Muscle of back (tissue), 11 donors: ENCODE results near the gene NUP205. TPM values are rescaled to one million over a fixed set of nuclear protein-coding genes. Genes with fewer than 3 reads are reported as not detected.
"Not testable (repeated sequence)": the region's sequence is repeated elsewhere in the genome, so short reads cannot be mapped to it uniquely, and the experiment has no call there.

ENCODE experiments used
- DNase-seq, 3 donors: peaks; one replicate each; pipeline versions ENCODE4 v3.0.0 to v3.0.0-alpha.2; 2013
- polyA plus RNA-seq, 10 donors: library from polyadenylated mRNA; unstranded; fragments of 120-200 nt; gene quantifications; one replicate each; pipeline ENCODE4 v1.2.1, GENCODE V29; 2013; ENCODE audit not compliant: insufficient read length in 10 of 10

NUP205 gene
- polyA plus RNA-seq, 10 donors, result 26.7 to 41.7 (median 36.3) TPM

- DNase-seq, result not testable (repeated sequence)
These were observed 109.9 kb downstream of the NUP205 start for GRCh38 chr7:135667626-135668025.

DNA sequence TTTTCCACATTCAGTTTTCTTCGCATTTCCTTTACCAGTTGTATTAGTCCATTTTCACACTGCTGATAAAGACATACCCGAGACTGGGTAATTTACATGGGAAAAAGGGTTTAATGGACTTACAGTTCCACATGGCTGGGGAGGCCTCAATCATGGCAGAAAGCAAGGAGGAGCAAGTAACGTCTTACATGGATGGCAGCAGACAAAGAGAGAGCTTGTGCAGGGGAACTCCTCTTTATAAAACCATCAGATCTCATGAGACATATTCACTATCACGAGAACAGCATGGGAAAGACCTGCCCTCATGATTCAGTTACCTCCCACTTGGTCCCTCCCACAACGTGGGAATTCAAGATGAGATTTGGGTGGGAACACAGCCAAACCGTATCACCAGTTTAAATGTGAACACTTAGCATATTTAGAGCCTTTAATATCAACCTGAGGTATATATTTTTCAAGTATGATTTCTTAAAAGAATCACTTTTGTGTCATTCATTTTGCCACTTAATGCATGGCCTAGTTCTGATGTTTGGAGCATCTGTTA, 111.2 kb downstream of the NUP205 start:
- DNase-seq, result not testable (repeated sequence)

- no peak for DNase-seq
These were observed 112.1 kb downstream of the NUP205 start for GRCh38 chr7:135669774-135670173.

DNA sequence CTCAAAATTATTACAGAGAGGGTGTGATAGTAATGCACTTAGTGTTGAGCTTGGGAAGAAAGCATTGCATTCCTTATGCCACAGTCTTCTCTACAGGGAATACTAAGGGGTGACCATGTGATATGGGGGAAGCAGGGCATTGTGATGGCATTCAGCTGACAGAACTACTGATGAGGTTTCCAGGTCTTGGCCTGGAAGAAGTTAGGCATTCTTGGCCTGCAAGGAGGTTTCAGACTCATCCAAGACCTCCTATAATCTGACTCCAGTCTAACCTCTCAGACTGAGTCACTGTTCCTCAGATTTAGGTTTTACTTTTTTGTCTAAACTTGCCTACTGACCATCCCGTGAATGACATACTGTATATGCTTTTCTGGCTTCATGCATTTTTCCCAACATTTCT, 112.5 kb downstream of the NUP205 start:
- no peak for DNase-seq

- peak in 2 of 3 donors; percentile 36 to 67 for DNase-seq
These were observed 115.0 kb downstream of the NUP205 start for GRCh38 chr7:135672560-135673359.

DNA sequence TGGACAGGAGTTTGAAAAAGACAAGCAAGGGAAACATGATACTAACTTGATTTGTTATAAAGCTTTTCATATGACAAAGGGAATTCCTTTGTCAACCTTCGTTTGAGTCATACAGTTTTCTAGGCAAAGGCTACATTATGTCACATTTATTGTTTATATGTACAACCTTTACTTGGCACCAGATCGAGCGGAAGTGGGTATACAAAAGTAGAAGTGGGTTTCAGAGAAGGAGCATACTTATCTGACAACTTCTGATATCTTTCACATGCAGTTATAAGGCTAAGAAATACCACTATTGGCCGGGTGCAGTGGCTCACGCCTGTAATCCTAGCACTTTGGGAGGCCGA, 115.6 kb downstream of the NUP205 start:
- DNase-seq, result no peak

- peak in 2 of 3 donors; percentile 41 to 52 for DNase-seq
These were observed 121.2 kb downstream of the NUP205 start for GRCh38 chr7:135678612-135679575.

DNA sequence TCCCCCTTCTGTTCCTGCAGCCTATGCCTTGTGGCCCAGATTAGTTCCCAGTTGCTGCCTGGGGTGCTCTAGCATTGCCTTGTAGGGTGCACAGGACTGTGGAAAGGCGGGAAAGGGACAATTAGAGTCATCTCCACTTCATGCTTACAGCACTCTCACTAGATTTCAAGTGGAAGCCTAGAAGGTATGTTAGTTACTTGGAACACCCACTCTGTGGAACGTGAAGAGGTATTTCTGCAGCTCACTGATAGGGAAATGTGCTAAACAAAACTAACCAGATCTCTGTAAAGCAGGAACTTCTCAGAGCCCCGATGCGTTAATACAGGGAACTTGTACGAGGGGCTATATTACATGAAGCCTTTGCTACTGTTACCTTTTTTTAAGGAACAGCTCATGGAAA, 124.0 kb downstream of the NUP205 start:
- DNase-seq, result no peak

- no peak for DNase-seq
These were observed 124.5 kb downstream of the NUP205 start for GRCh38 chr7:135682191-135682590.

DNA sequence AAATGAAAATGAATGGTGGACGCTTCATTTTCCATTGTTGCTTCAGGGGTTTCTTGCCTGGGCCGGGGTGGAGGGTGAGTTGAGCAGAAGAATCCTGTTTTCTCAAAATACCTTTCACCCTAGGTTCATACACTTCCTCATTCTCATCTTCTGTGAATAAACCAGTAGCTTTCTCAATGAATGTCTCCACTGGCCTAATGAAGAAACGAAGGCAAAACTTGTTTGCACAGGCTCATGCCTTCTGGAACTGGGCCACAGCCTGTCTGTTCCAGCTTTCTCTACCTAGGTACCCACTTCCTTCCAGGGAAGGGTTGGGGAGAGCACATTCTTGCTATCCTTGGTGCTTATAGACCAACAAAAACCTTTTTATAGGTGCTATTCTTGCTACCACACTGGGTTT, 125.9 kb downstream of the NUP205 start:
- no peak for DNase-seq

- no peak for DNase-seq
These were observed 126.4 kb downstream of the NUP205 start for GRCh38 chr7:135684136-135684535.

DNA sequence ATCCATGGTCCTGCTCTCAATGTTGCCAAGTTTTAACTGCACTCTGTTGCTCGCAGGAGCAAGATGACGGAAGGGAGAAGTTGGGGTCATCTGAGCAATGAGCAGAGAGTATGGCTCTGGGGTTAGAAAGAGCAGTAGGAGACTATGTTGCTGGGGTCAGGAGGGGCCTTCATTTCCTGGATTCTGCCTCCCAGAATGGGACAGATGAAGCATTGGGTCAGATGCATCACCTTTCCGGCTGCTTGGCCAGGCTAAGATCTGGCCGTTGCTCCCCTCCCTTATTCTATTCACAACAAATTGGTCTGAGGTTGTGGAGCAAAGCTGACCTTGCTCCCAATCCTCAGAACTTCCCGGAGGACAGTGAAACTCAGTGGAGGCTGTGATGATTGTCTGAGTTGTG, 127.0 kb downstream of the NUP205 start:
- DNase-seq, result no peak

DNA sequence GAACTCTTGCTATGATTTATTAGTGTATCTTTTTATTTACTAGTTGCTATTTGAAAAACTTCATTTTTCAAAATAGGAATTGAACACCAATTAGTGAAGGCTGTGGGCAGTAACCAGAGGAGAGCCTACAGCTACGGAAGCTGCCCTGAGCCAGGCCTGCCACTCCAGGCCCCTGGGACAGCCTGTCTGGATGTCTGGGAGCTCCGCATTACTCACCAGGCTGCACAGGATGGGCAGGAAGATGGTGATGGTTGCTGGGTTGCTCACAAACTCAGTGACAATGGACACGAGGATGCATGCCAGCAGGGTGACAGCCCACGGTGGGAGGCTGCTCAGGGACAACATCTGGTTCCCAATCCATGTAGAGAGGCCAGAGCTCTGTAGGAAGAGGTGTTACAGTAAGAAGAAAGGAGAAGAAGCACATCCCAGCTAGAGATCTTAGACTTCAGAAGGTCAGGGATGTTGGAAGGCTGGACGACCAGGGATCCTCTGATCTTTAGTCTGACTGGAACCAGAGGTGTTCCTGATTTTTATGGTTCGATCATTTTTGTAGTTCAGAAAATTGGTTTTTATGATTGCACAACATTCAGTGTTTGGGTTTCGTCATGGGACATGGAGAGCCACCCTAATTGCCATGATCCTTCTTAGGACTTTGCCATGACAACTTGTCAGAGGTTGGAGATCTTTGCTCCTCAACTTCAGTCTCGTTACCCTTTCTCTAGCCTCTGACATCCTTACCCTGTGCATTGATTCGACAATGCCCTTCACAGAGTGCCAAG, 127.8 kb downstream of the NUP205 start:
- DNase-seq, result no peak

- DNase-seq, result no peak
These were observed 129.7 kb downstream of the NUP205 start for GRCh38 chr7:135687466-135687865.

DNA sequence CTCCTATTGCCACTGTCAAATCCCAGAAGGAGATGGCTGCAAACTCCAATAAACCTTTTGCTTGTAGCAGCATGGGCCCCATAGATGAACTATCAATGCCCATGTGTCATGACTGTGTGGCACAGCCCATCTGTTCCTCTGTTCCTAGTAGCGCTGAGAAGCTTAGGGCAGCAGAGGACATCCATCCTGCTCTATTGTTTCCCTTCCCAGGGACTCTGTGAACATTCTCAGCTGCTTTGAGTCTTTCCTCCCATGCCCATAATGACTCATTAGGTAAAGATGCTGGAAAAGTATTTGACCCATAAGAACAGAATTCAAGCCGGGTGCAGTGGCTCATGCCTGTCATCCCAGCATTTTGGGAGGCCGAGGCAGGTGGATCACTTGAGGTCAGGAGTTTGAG, 132.8 kb downstream of the NUP205 start:
- DNase-seq, result no peak

DNA sequence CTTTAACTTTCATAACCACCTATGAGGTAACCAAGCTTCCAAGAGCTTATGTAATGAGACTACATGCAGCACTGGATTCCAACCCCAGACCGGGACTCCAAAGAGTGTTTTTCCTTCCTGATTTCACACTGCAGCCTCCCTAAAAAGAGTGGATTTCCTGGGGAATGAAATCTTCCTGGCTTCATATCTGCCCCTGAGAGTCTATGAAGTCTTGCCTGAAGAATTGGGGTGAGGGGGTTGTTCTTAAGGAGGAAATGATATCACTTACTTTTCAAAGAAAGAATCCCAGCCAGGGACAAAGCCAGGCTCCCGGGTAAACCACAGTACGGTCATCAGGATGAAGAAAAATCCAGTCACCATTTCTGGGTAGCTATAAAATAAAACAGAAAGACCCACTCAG, 134.3 kb downstream of the NUP205 start:
- no peak for DNase-seq

GRCh38 chr7:135692606-135693005, 134.9 kb downstream of the NUP205 start:
- not testable (repeated sequence) for DNase-seq

GRCh38 chr7:135693558-135693957, 135.8 kb downstream of the NUP205 start:
- DNase-seq, result no peak

DNA sequence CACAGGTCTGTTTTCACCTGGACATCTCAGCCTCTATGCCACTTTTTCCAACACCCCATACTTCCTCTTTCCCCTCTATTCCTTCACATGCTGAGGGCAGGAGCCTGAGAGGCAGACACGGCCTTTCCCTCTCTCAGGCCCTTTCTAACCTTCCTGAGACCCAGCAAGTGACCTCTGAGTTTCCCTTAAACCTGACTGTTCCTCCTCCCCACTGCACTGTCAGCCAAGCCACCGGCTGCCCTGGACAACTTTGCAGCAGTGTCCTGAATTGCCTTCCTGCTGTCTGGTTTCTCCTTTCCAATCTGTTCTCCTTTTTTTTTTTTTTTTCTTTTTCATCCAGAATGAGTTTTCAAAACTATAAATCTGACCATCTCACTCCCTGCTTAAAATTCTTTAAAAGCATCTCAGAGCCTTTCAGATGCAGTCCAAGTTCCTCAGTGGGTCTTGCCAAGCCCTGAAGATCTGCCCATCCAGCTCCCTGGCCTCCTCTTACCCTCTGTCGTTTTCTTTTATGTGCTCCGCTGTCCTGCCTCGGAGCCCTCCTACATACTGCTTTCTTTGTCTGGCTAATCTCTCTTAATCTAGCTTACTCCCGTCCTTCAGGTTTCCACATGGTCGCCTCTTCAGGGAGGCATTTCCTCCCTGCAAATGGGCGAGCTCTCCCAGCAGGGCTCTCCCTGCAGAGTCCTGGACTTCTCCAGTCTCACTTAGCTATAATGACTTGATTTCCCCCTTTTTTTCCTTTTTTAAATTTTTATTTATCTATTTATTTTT, 139.7 kb downstream of the NUP205 start:
- DNase-seq, result no peak
